ENCODE measurements around the gene TIE1. TPM values are rescaled to one million over a fixed set of nuclear protein-coding genes. Genes with fewer than 3 reads are reported as not detected.

Gene TIE1
- polyA plus RNA-seq, 1 experiment, result not detected

DNA sequence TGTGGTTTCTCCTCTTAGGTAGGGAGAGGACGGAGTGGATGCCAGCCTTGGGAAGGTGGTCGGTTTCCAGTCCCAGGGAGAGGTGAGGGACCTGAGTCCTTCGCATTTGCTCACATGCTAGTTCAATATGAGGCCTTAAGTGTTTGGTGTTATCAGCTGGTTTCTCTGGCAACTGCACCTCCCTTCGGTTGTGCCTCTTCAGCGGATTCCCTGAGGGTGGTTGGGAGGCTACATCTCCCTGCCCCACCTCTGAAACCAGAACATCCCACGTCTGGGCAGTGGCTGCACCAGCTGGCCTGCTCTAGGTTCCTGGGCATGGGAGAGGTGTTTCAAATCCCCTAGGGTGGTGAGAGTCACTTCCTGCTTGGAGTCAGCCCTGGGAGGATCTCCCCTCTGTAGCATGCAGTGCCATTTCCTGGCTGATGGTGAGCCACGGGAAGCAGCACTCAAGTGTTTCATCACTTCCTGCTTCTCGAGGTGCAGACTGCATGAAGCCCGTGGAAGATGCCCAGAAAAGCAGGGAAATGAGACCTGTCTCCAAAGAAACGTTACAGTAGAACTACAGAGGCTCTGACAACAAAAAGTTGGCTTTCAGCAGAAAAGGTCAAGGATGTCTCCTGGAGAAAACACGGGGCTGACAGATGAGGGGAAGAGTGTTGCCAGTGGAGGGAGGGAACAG lies 26.5 kb upstream of the TIE1 start:
- Histone ChIP-seq H3K36me3 (ENCODE audit: control insufficient read depth, insufficient read depth, low read length) (no peaks in the 10 kb centered on the region), H3K27me3 (ENCODE audit: control insufficient read depth, insufficient read depth, low read length) (peaks cover 6% of the 10 kb centered on the region), H3K4me3 (ENCODE audit: low read depth, low read length) (no peak overlapping the region)
- CTCF ChIA-PET, result no interaction called here
- POLR2A ChIA-PET, result no interaction called here
- DNase-seq (ENCODE audit: low read depth), result no peak
- TF ChIP-seq, protein P1, sequence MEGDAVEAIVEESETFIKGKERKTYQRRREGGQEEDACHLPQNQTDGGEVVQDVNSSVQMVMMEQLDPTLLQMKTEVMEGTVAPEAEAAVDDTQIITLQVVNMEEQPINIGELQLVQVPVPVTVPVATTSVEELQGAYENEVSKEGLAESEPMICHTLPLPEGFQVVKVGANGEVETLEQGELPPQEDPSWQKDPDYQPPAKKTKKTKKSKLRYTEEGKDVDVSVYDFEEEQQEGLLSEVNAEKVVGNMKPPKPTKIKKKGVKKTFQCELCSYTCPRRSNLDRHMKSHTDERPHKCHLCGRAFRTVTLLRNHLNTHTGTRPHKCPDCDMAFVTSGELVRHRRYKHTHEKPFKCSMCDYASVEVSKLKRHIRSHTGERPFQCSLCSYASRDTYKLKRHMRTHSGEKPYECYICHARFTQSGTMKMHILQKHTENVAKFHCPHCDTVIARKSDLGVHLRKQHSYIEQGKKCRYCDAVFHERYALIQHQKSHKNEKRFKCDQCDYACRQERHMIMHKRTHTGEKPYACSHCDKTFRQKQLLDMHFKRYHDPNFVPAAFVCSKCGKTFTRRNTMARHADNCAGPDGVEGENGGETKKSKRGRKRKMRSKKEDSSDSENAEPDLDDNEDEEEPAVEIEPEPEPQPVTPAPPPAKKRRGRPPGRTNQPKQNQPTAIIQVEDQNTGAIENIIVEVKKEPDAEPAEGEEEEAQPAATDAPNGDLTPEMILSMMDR (IDR thresholded peaks at IDR 0.05; ENCODE audit: insufficient read depth, low read depth, low read length), result no peak

DNA sequence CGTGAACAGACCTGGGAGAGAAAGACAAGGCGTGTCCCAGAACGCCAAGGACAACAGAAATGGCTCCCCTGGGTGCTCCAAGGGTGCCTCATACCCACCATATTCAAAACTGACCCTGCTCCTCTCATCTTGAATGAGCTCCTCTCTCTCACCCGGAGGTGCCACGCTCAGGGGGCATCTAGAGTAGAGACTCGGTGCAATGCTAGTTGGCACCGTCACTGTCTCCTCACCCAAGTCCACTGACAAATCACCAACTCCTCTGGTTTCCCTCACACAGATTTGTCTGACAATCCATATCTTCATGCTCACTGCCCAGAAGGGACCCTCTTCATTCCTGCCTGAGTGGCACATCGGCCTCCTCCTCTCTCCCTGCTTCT lies 26.0 kb upstream of the TIE1 start:
- no peak for DNase-seq (ENCODE audit: low read depth)
- H3K4me3 ChIP-seq (ENCODE audit: low read depth, low read length), result no peak overlapping the region
- peaks cover 4% of the 10 kb centered on the region; the same call in 1 of the 2 replicates for H3K27me3 ChIP-seq (ENCODE audit: control insufficient read depth, insufficient read depth, low read length)
- ChIA-PET CTCF (no interaction called here), POLR2A (no interaction called here)
- TF ChIP-seq, protein P1 (IDR thresholded peaks at IDR 0.05; ENCODE audit: insufficient read depth, low read depth, low read length), result no peak
- H3K36me3 ChIP-seq (ENCODE audit: control insufficient read depth, insufficient read depth, low read length), result no peaks in the 10 kb centered on the region

DNA sequence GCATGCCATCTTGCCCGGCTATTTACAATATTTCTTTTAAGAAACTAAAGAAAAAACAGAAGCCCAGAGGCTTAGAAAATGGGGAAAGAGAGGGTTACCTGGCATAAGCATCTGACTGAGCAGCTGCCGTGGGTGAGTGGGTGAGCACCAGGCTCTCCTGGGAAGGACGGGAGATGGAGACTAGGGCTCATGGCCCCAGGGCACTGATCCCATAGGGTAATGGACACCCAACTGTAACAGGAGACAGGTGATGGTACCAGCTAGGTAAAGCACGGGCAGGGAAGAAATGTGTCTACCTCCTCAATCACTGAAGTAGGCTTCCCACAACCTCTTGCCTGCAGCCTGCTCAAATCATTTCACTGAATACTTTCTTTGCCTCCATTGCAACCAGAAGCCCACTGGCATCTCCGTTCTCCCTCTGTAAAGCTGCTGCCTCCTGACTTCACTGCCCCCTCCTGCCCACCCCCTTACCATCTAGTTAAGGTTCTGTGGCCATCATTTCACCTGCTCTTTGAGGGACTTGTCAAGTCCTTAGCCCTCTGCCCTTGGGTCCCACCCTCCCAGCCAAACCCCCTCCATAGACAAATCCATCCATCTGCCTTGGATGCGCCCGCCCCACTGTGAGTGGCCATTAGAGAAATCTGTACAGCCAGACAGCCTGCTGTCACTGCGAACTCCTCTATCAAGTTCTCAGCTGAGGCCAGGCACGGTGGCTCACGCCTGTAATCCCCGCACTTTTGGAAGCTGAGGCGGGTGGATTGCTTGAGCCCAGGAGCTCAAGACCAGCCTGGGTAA lies 24.8 kb upstream of the TIE1 start:
- no peak overlapping the region for H3K4me3 ChIP-seq (ENCODE audit: low read depth, low read length)
- no peaks in the 10 kb centered on the region for H3K27me3 ChIP-seq (ENCODE audit: control insufficient read depth, insufficient read depth, low read length)
- DNase-seq (ENCODE audit: low read depth), result no peak
- TF ChIP-seq, protein P1 (IDR thresholded peaks at IDR 0.05; ENCODE audit: insufficient read depth, low read depth, low read length), result no peak
- no peaks in the 10 kb centered on the region for H3K36me3 ChIP-seq (ENCODE audit: control insufficient read depth, insufficient read depth, low read length)
- CTCF ChIA-PET, result interaction anchor here (1.1 kb wide), 1 partner anchor 10 kb away, joined by 4 read pairs; the partner anchor contains the start of gene C1orf210
- POLR2A ChIA-PET, result no interaction called here

DNA sequence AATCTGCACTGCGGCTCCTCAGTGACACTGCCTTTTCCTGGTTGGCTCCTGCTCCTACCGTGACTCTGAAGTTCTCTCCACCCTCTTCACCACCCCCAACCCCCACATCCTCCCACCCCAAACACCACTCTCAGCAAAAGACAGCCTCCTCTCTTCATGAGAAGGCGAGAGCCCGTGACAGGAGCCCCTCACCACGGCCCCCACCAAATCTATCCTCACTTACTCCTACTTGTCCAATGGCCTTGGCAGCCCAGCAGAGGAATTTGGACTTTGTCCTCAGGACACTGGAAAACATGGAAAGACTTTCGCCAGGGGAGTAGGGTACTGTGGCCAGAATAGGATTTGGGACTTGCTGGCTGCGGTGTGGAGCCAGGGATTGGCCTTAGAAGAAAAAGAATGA lies 24.1 kb upstream of the TIE1 start:
- Histone ChIP-seq H3K27me3 (ENCODE audit: control insufficient read depth, insufficient read depth, low read length) (no peaks in the 10 kb centered on the region), H3K36me3 (ENCODE audit: control insufficient read depth, insufficient read depth, low read length) (no peaks in the 10 kb centered on the region), H3K4me3 (ENCODE audit: low read depth, low read length) (no peak overlapping the region)
- POLR2A ChIA-PET, result no interaction called here
- no peak for DNase-seq (ENCODE audit: low read depth)
- TF ChIP-seq, protein P1 (IDR thresholded peaks at IDR 0.05; ENCODE audit: insufficient read depth, low read depth, low read length), result no peak
- CTCF ChIA-PET, result interaction anchor here (1.1 kb wide), 1 partner anchor 9 kb away, joined by 4 read pairs; the partner anchor contains the start of gene C1orf210

DNA sequence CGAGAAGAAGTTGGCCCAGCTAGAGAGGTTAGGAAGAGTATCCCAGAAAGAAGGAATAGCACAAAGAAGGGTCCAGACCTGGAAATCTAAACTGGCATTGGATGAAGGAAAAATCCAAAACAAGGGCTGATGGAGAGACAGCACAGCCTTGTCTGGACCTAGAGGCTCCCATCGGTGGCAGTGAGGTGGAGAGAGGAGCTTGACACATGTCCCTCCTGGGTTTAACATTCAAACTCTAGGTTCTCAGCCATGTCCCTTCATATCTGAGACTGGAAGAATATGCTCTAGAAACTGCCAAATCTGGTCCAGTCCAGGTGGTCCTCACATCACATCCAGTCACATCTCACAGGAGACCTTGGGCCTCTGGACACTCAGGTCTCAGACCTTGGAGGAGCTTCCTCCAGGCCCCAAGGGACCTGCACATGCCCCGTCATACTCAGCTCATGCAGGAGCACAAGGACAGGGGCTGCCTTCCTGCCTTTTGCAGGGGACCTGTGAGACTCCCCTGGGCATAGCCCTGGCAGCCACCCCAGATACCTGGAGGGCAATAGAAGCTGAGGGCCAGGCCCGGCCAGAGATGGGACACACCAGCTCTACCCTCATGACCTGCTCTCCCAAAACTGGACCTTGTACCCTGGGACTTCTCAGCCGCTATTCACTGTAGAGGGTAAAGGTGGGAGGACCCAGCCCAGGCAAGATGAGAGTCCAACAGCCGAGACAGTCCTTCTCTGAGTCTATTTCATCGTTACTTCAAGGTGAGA lies 23.5 kb upstream of the TIE1 start:
- DNase-seq (ENCODE audit: low read depth), result no peak
- Histone ChIP-seq H3K27me3 (ENCODE audit: control insufficient read depth, insufficient read depth, low read length) (no peaks in the 10 kb centered on the region), H3K36me3 (ENCODE audit: control insufficient read depth, insufficient read depth, low read length) (no peaks in the 10 kb centered on the region), H3K4me3 (ENCODE audit: low read depth, low read length) (no peak overlapping the region)
- ChIA-PET POLR2A (no interaction called here), CTCF (no interaction called here)
- TF ChIP-seq, protein P1 (IDR thresholded peaks at IDR 0.05; ENCODE audit: insufficient read depth, low read depth, low read length), result no peak

Measured in BJ (cell line).